Keratinocyte (primary cell): ENCODE data around the gene COL25A1. TPM values are rescaled to one million over a fixed set of nuclear protein-coding genes. Genes with fewer than 3 reads are reported as not detected.

Experiments
- DNase-seq: peaks from one replicate; pipeline ENCODE4 v3.0.0-alpha.2; 2011; ENCODE audit warnings: low read depth, missing footprints, low spot score
- FAIRE-seq: peaks from 2 replicates; lab custom pipeline; 2011; peaks lifted over from hg19 to GRCh38; lab: Jason Lieb, UNC
- H2AFZ ChIP-seq: 2 replicates; pipeline ENCODE4 v1.6.0; 2012; ENCODE audit warnings: low read length, control low read depth, inconsistent platforms; ENCODE audit not compliant: control insufficient read depth
- H3K27ac ChIP-seq: 2 replicates; pipeline ENCODE4 v1.5.1; 2011; ENCODE audit warnings: low read length; ENCODE audit not compliant: control insufficient read depth, insufficient read depth
- H3K27me3 ChIP-seq: 3 replicates; pipeline ENCODE4 v1.6.0; 2011; ENCODE audit warnings: low read length; ENCODE audit not compliant: control insufficient read depth, insufficient read depth; ENCODE audit errors: extremely low read depth
- H3K36me3 ChIP-seq, 2 experiments: 2 replicates in 1 of 2; 3 replicates in 1 of 2; pipeline ENCODE4 v1.5.1; 2011; ENCODE audit warnings: low read length in 2 of 2, mild to moderate bottlenecking in 1 of 2; ENCODE audit not compliant: control insufficient read depth in 2 of 2, insufficient read depth in 2 of 2; ENCODE audit errors: extremely low read depth in 1 of 2
- H3K4me1 ChIP-seq: 3 replicates; pipeline ENCODE4 v1.5.1; 2011; ENCODE audit warnings: low read length; ENCODE audit not compliant: control insufficient read depth, insufficient read depth; ENCODE audit errors: extremely low read depth
- H3K4me2 ChIP-seq: 3 replicates; pipeline ENCODE4 v1.6.0; 2011; ENCODE audit warnings: low read depth, low read length; ENCODE audit not compliant: control insufficient read depth, insufficient read depth; ENCODE audit errors: extremely low read depth
- H3K4me3 ChIP-seq, 3 experiments: fragments of 200-600 bp in 1 of 3; sonication (generic) in 1 of 3; 2 replicates in 2 of 3; 3 replicates in 1 of 3; pipeline ENCODE4 v1.5.1; 2011 to 2016; ENCODE audit warnings: low read length in 3 of 3, mild to moderate bottlenecking in 3 of 3, control low read depth in 2 of 3, inconsistent platforms in 1 of 3, low read depth in 1 of 3, mixed read lengths in 1 of 3, mixed run types in 1 of 3, moderate library complexity in 1 of 3; ENCODE audit not compliant: control insufficient read depth in 2 of 3, insufficient read depth in 2 of 3; ENCODE audit errors: extremely low read depth in 1 of 3
- H3K79me2 ChIP-seq: 2 replicates; pipeline ENCODE4 v1.6.0; 2012; ENCODE audit warnings: low read length; ENCODE audit not compliant: control insufficient read depth, insufficient read depth
- H3K9ac ChIP-seq: 3 replicates; pipeline ENCODE4 v1.6.0; 2011; ENCODE audit warnings: low read length; ENCODE audit not compliant: control insufficient read depth, insufficient read depth; ENCODE audit errors: extremely low read depth
- H3K9me1 ChIP-seq: 3 replicates; pipeline ENCODE4 v1.6.0; 2011; ENCODE audit warnings: low read length; ENCODE audit not compliant: control insufficient read depth, insufficient read depth; ENCODE audit errors: extremely low read depth
- H3K9me3 ChIP-seq: 2 replicates; pipeline ENCODE4 v1.5.1; 2012; ENCODE audit warnings: low read depth, low read length; ENCODE audit not compliant: control insufficient read depth
- H4K20me1 ChIP-seq: 3 replicates; pipeline ENCODE4 v1.6.0; 2011; ENCODE audit warnings: low read length; ENCODE audit not compliant: control insufficient read depth, insufficient read depth; ENCODE audit errors: extremely low read depth
- CTCF ChIP-seq, 3 experiments: IDR thresholded peaks in 1 of 3; conservative IDR thresholded peaks in 1 of 3; optimal IDR thresholded peaks in 1 of 3; 2 replicates in 2 of 3; 3 replicates in 1 of 3; pipeline versions ENCODE3 to v1.5.1; 2011; ENCODE audit warnings: low read length in 3 of 3, mild to moderate bottlenecking in 3 of 3, moderate library complexity in 2 of 3, control low read depth in 1 of 3, inconsistent platforms in 1 of 3; ENCODE audit not compliant: insufficient read depth in 2 of 3; ENCODE audit errors: extremely low read depth in 1 of 3
- EZH2 ChIP-seq: IDR thresholded peaks from one replicate; pipeline ENCODE4 v1.6.1; 2012; ENCODE audit warnings: inconsistent platforms, mild to moderate bottlenecking, low read length, moderate library complexity
- dilution Hi-C: fragments of 300-500 bp; cut with MboI; formaldehyde crosslinking; loops from one replicate; pipeline ENCODE4 v1.7.0; 2020; ENCODE audit warnings: low sequenced_read_pairs; ENCODE audit not compliant: extremely low pct_ligation_motif_present
- polyA plus RNA-seq, 5 experiments: library from polyadenylated mRNA; depleted of rRNA in 3 of 5; stranded (reverse) in 3 of 5; stranded (forward) in 1 of 5; unstranded in 1 of 5; fragments of >200 nt; gene quantifications; 1 replicate in 1 of 5; 2 replicates in 3 of 5; 3 replicates in 1 of 5; pipeline versions ENCODE4 v1.2.1 to v1.2.3, GENCODE V29; 2011 to 2012; ENCODE audit warnings: missing spikeins in 2 of 5, low read depth in 1 of 5, low replicate concordance in 1 of 5

Gene COL25A1
- polyA plus RNA-seq, 1 donor (not counting 4 experiments of a cell fraction or from before 2014, with no cell fraction given) = not detected

- Histone ChIP-seq H3K27ac (no peak overlapping the region), H3K27me3 (no peaks in the 10 kb centered on the region), H3K4me1 (no peaks in the 10 kb centered on the region), H3K9ac (no peak overlapping the region), H2AFZ (no peak overlapping the region), H3K79me2 (no peaks in the 10 kb centered on the region), H3K9me3 (no peaks in the 10 kb centered on the region), H3K4me3 (no peak overlapping the region), H3K36me3 (no peaks in the 10 kb centered on the region), H3K4me2 (no peak overlapping the region), H4K20me1 (no peaks in the 10 kb centered on the region), H3K9me1 (no peaks in the 10 kb centered on the region)
- TF ChIP-seq CTCF (optimal IDR thresholded peaks at IDR 0.05 in 1 of 3, IDR thresholded peaks at IDR 0.05 in 1 of 3, conservative IDR thresholded peaks at IDR 0.05 in 1 of 3; ENCODE audit: extremely low read depth in 1 of 3, insufficient read depth in 2 of 3, low read length in 3 of 3) (no peak), EZH2 (no peak)
- DNase-seq (no peak), FAIRE-seq (no peak)
- dilution Hi-C loops = no loop called here
Measured at GRCh38 chr4:108793415-108793814, 509.0 kb downstream of the COL25A1 start.

- no peaks in the 10 kb centered on the region for H3K36me3 ChIP-seq
- no peaks in the 10 kb centered on the region for H3K4me1 ChIP-seq
- H3K9ac ChIP-seq = no peak overlapping the region
- TF ChIP-seq CTCF (optimal IDR thresholded peaks at IDR 0.05 in 1 of 3, IDR thresholded peaks at IDR 0.05 in 1 of 3, conservative IDR thresholded peaks at IDR 0.05 in 1 of 3; ENCODE audit: extremely low read depth in 1 of 3, insufficient read depth in 2 of 3, low read length in 3 of 3) (no peak), EZH2 (no peak)
- no peak overlapping the region for H2AFZ ChIP-seq
- DNase-seq (no peak), FAIRE-seq (no peak)
- no peak overlapping the region for H3K4me2 ChIP-seq
- no peak overlapping the region for H3K4me3 ChIP-seq
- H3K27me3 ChIP-seq = no peaks in the 10 kb centered on the region
- no peak overlapping the region for H3K27ac ChIP-seq
- dilution Hi-C loops = no loop called here
- no peaks in the 10 kb centered on the region for H3K9me3 ChIP-seq
- no peaks in the 10 kb centered on the region for H3K9me1 ChIP-seq
- H3K79me2 ChIP-seq = no peaks in the 10 kb centered on the region
- no peaks in the 10 kb centered on the region for H4K20me1 ChIP-seq
Measured at GRCh38 chr4:108788731-108789130, 513.7 kb downstream of the COL25A1 start.
